ENCODE data around the gene YJU2.
"Not testable (repeated sequence)": the region's sequence is repeated elsewhere in the genome, so short reads cannot be mapped to it uniquely, and the experiment has no call there.

YJU2 gene

DNA sequence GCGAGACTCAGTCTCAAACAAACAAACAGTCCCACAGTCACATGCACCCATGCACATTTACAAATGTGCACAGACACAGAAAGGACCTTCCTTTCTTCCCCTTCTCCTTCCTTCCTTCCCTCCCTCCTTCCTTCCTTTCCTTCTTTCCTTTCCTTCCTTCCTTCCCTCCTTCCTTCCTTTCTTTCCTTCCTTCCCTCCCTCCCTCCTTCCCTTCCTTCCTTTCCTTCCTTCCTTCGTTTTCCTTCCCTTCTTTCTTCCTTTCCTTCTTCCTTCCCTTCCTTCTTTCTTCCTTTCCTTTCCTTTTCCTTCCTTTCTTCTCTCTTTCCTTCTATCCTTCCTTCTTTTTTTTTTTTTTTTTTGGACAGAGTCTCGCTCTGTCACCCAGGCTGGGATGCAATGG lies 33.8 kb upstream of the YJU2 start:
- no peak overlapping the region for H3K27ac Mint-ChIP-seq
- H3K4me3 Mint-ChIP-seq: no peak overlapping the region
- no peaks in the 10 kb centered on the region for H3K36me3 Mint-ChIP-seq (ENCODE audit: low read depth)
- TF ChIP-seq CTCF (IDR thresholded peaks at IDR 0.05; ENCODE audit: unreplicated experiment in 3 of 3): no peak
- H3K27me3 Mint-ChIP-seq (ENCODE audit: low read depth): peaks cover 42% of the 10 kb centered on the region
- no peaks in the 10 kb centered on the region for H3K9me3 Mint-ChIP-seq
- no peaks in the 10 kb centered on the region for H3K4me1 Mint-ChIP-seq

DNA sequence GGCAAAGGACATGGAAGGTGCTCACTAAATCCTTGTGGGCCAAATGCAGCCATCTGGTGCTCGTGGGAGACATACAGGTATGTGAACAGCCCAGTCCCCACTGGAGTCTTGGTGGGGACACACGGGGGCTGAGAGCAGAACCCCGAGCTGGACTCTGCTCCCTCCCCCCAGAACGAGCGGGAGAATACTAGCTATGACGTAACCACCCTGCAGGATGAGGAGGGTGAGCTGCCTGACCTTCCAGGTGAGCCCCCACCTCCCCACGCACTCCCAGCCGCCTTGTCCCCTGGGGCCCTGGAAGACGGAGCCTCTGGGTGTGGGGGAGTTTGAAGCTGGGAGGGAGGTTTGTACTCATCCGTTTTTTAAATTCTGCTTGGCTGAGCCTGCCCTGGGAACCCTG lies 31.1 kb upstream of the YJU2 start:
- TF ChIP-seq CTCF (IDR thresholded peaks at IDR 0.05; ENCODE audit: unreplicated experiment in 3 of 3): no peak
- Mint-ChIP-seq H3K9me3 (no peaks in the 10 kb centered on the region), H3K27me3 (ENCODE audit: low read depth) (peaks cover 30% of the 10 kb centered on the region), H3K27ac (no peak overlapping the region), H3K36me3 (ENCODE audit: low read depth) (no peaks in the 10 kb centered on the region), H3K4me1 (no peaks in the 10 kb centered on the region), H3K4me3 (no peak overlapping the region)

- H3K36me3 Mint-ChIP-seq (ENCODE audit: low read depth): no peaks in the 10 kb centered on the region
- peaks cover 29% of the 10 kb centered on the region for H3K27me3 Mint-ChIP-seq (ENCODE audit: low read depth)
- H3K4me3 Mint-ChIP-seq: no peak overlapping the region
- H3K9me3 Mint-ChIP-seq: no peaks in the 10 kb centered on the region
- H3K4me1 Mint-ChIP-seq: no peaks in the 10 kb centered on the region
- H3K27ac Mint-ChIP-seq: no peak overlapping the region
- TF ChIP-seq CTCF (IDR thresholded peaks at IDR 0.05; ENCODE audit: unreplicated experiment in 3 of 3): no peak
These were observed 30.0 kb upstream of the YJU2 start for GRCh38 chr19:4216846-4217245.

DNA sequence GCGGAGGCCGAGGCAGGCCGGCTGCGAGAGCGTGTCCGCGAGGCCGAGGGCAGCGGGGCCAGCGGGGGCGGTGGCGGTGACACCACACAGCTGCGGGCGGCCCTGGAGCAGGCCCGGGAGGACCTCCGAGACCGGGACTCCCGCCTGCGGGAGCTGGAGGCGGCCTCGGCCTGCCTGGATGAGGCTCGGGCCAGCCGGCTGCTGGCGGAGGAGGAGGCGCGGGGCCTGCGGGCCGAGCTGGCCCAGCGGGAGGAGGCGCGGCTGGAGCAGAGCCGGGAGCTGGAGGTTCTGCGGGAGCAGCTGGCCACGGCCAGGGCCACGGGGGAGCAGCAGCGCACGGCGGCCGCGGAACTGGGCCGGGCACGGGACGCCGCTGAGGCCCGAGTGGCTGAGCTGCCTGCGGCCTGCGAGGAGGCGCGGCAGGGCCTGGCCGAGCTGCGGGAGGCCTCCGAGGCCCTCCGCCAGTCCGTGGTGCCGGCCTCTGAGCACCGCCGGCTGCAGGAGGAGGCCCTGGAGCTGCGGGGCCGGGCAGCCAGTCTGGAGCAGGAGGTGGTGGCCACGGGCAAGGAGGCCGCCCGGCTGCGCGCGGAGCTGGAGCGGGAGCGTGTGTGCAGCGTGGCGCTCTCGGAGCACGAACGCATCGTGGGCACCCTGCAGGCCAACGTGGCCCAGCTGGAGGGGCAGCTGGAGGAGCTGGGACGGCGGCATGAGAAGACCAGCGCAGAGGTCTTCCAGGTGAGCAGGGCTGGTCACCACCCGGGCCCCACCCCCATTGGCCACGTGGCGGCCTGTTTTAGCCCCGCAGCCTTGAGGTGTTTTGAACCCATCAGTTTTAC lies 29.2 kb upstream of the YJU2 start:
- TF ChIP-seq CTCF (IDR thresholded peaks at IDR 0.05; ENCODE audit: unreplicated experiment in 3 of 3): no peak
- Mint-ChIP-seq H3K4me1 (no peaks in the 10 kb centered on the region), H3K27me3 (ENCODE audit: low read depth) (peaks cover 23% of the 10 kb centered on the region), H3K27ac (no peak overlapping the region), H3K4me3 (no peak overlapping the region), H3K9me3 (no peaks in the 10 kb centered on the region), H3K36me3 (ENCODE audit: low read depth) (no peaks in the 10 kb centered on the region)

DNA sequence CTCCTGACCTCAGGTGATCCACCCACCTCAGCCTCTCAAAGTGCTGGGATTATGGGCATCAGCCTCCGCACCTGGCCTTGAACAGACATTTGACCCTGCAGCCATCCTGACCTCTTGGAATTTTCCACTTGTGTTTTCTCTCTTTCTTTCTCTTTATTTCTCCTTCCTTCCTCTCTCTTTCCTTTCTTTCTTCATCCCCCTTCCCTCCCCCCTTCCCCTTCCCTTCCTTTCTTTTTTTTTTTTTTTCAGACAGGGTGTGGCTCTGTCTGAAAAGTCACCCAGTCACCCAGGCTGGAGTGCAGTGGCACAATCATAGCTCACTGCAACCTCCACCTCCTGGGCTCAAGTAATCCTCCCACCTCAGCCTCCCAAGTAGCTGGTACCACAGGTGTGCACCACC lies 28.4 kb upstream of the YJU2 start:
- not testable (repeated sequence) for H3K36me3 Mint-ChIP-seq (ENCODE audit: low read depth); H3K27ac Mint-ChIP-seq
- H3K27me3 Mint-ChIP-seq (ENCODE audit: low read depth): peaks cover 15% of the 10 kb centered on the region

GRCh38 chr19:4220188-4220587 lies 26.7 kb upstream of the YJU2 start:
- H3K27ac Mint-ChIP-seq: no peak overlapping the region
- peaks cover 3% of the 10 kb centered on the region for H3K27me3 Mint-ChIP-seq (ENCODE audit: low read depth)
- no peaks in the 10 kb centered on the region for H3K36me3 Mint-ChIP-seq (ENCODE audit: low read depth)
- no peak for TF ChIP-seq CTCF (IDR thresholded peaks at IDR 0.05; ENCODE audit: unreplicated experiment in 3 of 3)
- no peak overlapping the region for H3K4me3 Mint-ChIP-seq
- H3K9me3 Mint-ChIP-seq: no peaks in the 10 kb centered on the region
- H3K4me1 Mint-ChIP-seq: no peaks in the 10 kb centered on the region

More for the DNA sequence above, 28.4 kb upstream of the YJU2 start:
- H3K9me3 Mint-ChIP-seq, H3K4me3 Mint-ChIP-seq, H3K4me1 Mint-ChIP-seq: not testable (repeated sequence)

Data from nephron (organoid).